ENCODE data around the gene P2RX6.

P2RX6 gene

GRCh38 chr22:20985720-20986119 lies 29.2 kb upstream of the P2RX6 start:
- DNase-seq (ENCODE audit: extremely low spot score): no peak
- CTCF ChIA-PET: no interaction called here
- no peak for TF ChIP-seq CTCF (IDR thresholded peaks at IDR 0.05; ENCODE audit: control extremely low read depth, extremely low read depth, low read depth, missing control alignments)
- POLR2A ChIA-PET: no interaction called here

- CTCF ChIA-PET: interaction anchor here (1.2 kb wide), 1 partner anchor 72 kb away, joined by 3 read pairs; no protein-coding TSS in a partner anchor
- no peak for DNase-seq (ENCODE audit: extremely low spot score)
- TF ChIP-seq CTCF (IDR thresholded peaks at IDR 0.05; ENCODE audit: control extremely low read depth, extremely low read depth, low read depth, missing control alignments): no peak
- POLR2A ChIA-PET: no interaction called here
Measured at GRCh38 chr22:20986365-20986764, 28.6 kb upstream of the P2RX6 start.

GRCh38 chr22:20987375-20987774 lies 27.6 kb upstream of the P2RX6 start:
- ChIA-PET CTCF (interaction anchor here (0.9 kb wide), 1 partner anchor 102 kb away, joined by 3 read pairs; no protein-coding TSS in a partner anchor), POLR2A (no interaction called here)
- TF ChIP-seq CTCF (IDR thresholded peaks at IDR 0.05; ENCODE audit: control extremely low read depth, extremely low read depth, low read depth, missing control alignments): no peak
- no peak for DNase-seq (ENCODE audit: extremely low spot score)

GRCh38 chr22:20988573-20989322 lies 26.2 kb upstream of the P2RX6 start:
- TF ChIP-seq CTCF (IDR thresholded peaks at IDR 0.05; ENCODE audit: control extremely low read depth, extremely low read depth, low read depth, missing control alignments): no peak
- DNase-seq (ENCODE audit: extremely low spot score): no peak
- ChIA-PET CTCF (no interaction called here), POLR2A (interaction anchor here (0.6 kb wide), 1 partner anchor 134 kb away, joined by 7 read pairs; no protein-coding TSS in a partner anchor)

GRCh38 chr22:20989323-20990138 lies 25.4 kb upstream of the P2RX6 start:
- ChIA-PET POLR2A (interaction anchor here (1.0 kb wide), 1 partner anchor 8 kb away, joined by 3 read pairs; the partner anchor contains the start of gene LZTR1), CTCF (interaction anchor here (1.7 kb wide), 1 partner anchor 8 kb away, joined by 4 read pairs; no protein-coding TSS in a partner anchor)
- no peak for TF ChIP-seq CTCF (IDR thresholded peaks at IDR 0.05; ENCODE audit: control extremely low read depth, extremely low read depth, low read depth, missing control alignments)
- DNase-seq (ENCODE audit: extremely low spot score): no peak

Data from GM10248 (cell line).